Measurements from ENCODE around the gene INPP5F.

DNA sequence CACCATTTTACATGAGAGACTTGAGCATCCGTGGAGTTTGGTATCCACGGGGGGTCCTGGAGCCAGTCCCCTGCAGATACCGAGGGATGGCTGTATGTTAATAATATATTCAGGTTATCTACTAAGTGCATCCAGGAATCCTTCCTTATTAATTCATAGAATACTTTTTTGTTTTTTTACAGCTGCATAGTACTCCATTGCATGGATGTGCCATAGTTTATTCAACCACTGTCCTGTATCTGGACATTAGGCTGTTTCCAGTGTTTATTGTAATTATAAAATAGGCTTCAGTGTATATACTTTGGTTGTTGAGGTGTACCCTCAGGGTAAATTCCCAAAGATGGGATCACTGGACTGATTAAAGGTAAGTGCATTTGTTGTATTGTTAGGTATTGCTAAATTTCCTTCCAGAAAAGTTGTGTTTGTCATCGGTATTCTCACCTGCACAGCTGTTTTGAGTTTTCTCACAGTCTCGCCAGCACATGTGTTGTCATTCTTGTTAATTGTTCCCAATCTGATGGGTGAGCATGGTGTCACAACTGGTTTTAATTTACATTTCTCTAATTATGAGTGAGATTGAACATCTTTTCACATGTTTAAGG lies 55.1 kb downstream of the INPP5F start:
- TF ChIP-seq, protein P1, sequence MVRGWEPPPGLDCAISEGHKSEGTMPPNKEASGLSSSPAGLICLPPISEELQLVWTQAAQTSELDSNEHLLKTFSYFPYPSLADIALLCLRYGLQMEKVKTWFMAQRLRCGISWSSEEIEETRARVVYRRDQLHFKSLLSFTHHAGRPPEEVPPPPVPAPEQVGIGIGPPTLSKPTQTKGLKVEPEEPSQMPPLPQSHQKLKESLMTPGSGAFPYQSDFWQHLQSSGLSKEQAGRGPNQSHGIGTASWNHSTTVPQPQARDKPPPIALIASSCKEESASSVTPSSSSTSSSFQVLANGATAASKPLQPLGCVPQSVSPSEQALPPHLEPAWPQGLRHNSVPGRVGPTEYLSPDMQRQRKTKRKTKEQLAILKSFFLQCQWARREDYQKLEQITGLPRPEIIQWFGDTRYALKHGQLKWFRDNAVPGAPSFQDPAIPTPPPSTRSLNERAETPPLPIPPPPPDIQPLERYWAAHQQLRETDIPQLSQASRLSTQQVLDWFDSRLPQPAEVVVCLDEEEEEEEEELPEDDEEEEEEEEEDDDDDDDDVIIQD (CRISPR knock-in tag; IDR thresholded peaks at IDR 0.05; ENCODE audit: low read depth): no peak
- TF ChIP-seq, protein P2, sequence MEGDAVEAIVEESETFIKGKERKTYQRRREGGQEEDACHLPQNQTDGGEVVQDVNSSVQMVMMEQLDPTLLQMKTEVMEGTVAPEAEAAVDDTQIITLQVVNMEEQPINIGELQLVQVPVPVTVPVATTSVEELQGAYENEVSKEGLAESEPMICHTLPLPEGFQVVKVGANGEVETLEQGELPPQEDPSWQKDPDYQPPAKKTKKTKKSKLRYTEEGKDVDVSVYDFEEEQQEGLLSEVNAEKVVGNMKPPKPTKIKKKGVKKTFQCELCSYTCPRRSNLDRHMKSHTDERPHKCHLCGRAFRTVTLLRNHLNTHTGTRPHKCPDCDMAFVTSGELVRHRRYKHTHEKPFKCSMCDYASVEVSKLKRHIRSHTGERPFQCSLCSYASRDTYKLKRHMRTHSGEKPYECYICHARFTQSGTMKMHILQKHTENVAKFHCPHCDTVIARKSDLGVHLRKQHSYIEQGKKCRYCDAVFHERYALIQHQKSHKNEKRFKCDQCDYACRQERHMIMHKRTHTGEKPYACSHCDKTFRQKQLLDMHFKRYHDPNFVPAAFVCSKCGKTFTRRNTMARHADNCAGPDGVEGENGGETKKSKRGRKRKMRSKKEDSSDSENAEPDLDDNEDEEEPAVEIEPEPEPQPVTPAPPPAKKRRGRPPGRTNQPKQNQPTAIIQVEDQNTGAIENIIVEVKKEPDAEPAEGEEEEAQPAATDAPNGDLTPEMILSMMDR (CRISPR knock-in tag; IDR thresholded peaks at IDR 0.05): no peak
- no peak for TF ChIP-seq RFXAP (CRISPR knock-in tag; IDR thresholded peaks at IDR 0.05; ENCODE audit: borderline replicate concordance)
- no peak for TF ChIP-seq MEF2D (CRISPR knock-in tag; IDR thresholded peaks at IDR 0.05)
- no peak for TF ChIP-seq ZNF644 (CRISPR knock-in tag; IDR thresholded peaks at IDR 0.05; ENCODE audit: low read depth)
- TF ChIP-seq JUN (CRISPR knock-in tag; IDR thresholded peaks at IDR 0.05): no peak
- TF ChIP-seq TCF7L2 (IDR thresholded peaks at IDR 0.05; ENCODE audit: low read depth, low read length): no peak
- no peak for TF ChIP-seq ZNF274 (CRISPR knock-in tag; IDR thresholded peaks at IDR 0.05)
- no peak for TF ChIP-seq ZNF776 (CRISPR knock-in tag; IDR thresholded peaks at IDR 0.05)
